Loucy (cell line): ENCODE data around the gene FBRSL1.
A peak's percentile ranks its signal among the peaks of the same experiment; 100 is the strongest.

ENCODE experiments used
- H2AFZ ChIP-seq: fragments of 200-600 bp; sonication (generic); 2 replicates; pipeline ENCODE4 v1.6.0; 2016; ENCODE audit warnings: antibody characterized with exemption, mild to moderate bottlenecking, low read length, moderate library complexity
- H3F3A ChIP-seq: fragments of 200-600 bp; 2 replicates; pipeline ENCODE4 v1.6.0; 2016; ENCODE audit warnings: antibody characterized with exemption, low read depth, mild to moderate bottlenecking
- H3K27me3 ChIP-seq: fragments of 200-600 bp; sonication (generic); 2 replicates; pipeline ENCODE4 v1.6.1; 2014; ENCODE audit warnings: low read length, mild to moderate bottlenecking; ENCODE audit not compliant: insufficient read depth, poor library complexity, severe bottlenecking
- H3K36me3 ChIP-seq: fragments of 200-600 bp; sonication (generic); 2 replicates; pipeline ENCODE4 v1.6.1; 2016; ENCODE audit warnings: low read length; ENCODE audit not compliant: insufficient read depth
- H3K4me1 ChIP-seq: fragments of 200-600 bp; sonication (generic); 2 replicates; pipeline ENCODE4 v1.5.1; 2014; ENCODE audit warnings: low read length, mild to moderate bottlenecking; ENCODE audit not compliant: insufficient read depth, poor library complexity, severe bottlenecking
- H3K4me2 ChIP-seq: fragments of 200-600 bp; sonication (generic); 2 replicates; pipeline ENCODE4 v1.6.0; 2014; ENCODE audit warnings: antibody characterized with exemption, low read length, low read depth, mild to moderate bottlenecking; ENCODE audit not compliant: poor library complexity, severe bottlenecking
- H3K4me3 ChIP-seq: fragments of 200-600 bp; sonication (generic); 2 replicates; pipeline ENCODE4 v1.5.1; 2014; ENCODE audit warnings: low read length, mild to moderate bottlenecking, mixed read lengths; ENCODE audit not compliant: poor library complexity, severe bottlenecking
- H3K79me2 ChIP-seq: fragments of 200-600 bp; sonication (generic); 2 replicates; pipeline ENCODE4 v1.6.1; 2014; ENCODE audit warnings: low read length; ENCODE audit not compliant: insufficient read depth
- H3K9ac ChIP-seq: fragments of 200-600 bp; sonication (generic); 2 replicates; pipeline ENCODE4 v1.6.0; 2014; ENCODE audit warnings: mild to moderate bottlenecking, low read depth, low read length, moderate library complexity; ENCODE audit not compliant: poor library complexity, severe bottlenecking
- H3K9me2 ChIP-seq: fragments of 200-600 bp; sonication (generic); replicated peaks from 2 replicates; pipeline ENCODE4 v1.6.1; 2016; ENCODE audit warnings: low read depth, low read length, mixed read lengths
- H3K9me3 ChIP-seq: fragments of 200-600 bp; sonication (generic); 2 replicates; pipeline ENCODE4 v1.6.1; 2014; ENCODE audit warnings: mild to moderate bottlenecking, antibody characterized with exemption, low read length, low read depth; ENCODE audit not compliant: insufficient read depth
- H4K20me1 ChIP-seq: fragments of 200-600 bp; sonication (generic); 2 replicates; pipeline ENCODE4 v1.6.0; 2014; ENCODE audit warnings: antibody characterized with exemption, low read length, mild to moderate bottlenecking; ENCODE audit not compliant: insufficient read depth, poor library complexity, severe bottlenecking
- EZH2phosphoT487 ChIP-seq: fragments of 200-600 bp; IDR thresholded peaks from 2 replicates; pipeline ENCODE4 v1.6.1; 2018; ENCODE audit warnings: antibody characterized with exemption, mild to moderate bottlenecking, moderate library complexity, borderline replicate concordance
- TF ChIP-seq, protein P1 (sequence below): fragments of 200-600 bp; sonication (generic); conservative IDR thresholded peaks from 2 replicates; pipeline ENCODE4 v1.5.1; 2014; ENCODE audit warnings: mild to moderate bottlenecking, antibody characterized with exemption, low read length

Gene FBRSL1

DNA sequence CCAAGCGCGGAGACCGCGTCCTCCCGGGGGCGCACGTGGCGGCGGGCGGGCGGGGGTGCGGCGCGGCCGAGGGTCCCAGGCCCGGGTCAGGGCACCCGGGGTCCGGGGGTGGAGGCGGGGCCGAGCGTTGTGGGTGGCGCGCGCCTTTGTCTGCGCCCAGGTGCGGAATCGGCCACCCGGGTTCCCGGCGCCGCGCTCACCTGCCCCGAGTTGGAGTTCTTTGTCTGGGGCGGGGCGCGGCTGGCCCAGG, 70.3 kb downstream of the FBRSL1 start:
- TF ChIP-seq EZH2phosphoT487 = no peak
- TF ChIP-seq, protein P1, sequence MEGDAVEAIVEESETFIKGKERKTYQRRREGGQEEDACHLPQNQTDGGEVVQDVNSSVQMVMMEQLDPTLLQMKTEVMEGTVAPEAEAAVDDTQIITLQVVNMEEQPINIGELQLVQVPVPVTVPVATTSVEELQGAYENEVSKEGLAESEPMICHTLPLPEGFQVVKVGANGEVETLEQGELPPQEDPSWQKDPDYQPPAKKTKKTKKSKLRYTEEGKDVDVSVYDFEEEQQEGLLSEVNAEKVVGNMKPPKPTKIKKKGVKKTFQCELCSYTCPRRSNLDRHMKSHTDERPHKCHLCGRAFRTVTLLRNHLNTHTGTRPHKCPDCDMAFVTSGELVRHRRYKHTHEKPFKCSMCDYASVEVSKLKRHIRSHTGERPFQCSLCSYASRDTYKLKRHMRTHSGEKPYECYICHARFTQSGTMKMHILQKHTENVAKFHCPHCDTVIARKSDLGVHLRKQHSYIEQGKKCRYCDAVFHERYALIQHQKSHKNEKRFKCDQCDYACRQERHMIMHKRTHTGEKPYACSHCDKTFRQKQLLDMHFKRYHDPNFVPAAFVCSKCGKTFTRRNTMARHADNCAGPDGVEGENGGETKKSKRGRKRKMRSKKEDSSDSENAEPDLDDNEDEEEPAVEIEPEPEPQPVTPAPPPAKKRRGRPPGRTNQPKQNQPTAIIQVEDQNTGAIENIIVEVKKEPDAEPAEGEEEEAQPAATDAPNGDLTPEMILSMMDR = no peak
- peak overlapping the region; percentile 45; the same call in 1 of the 2 replicates for H2AFZ ChIP-seq
- H3K79me2 ChIP-seq = peaks cover 51% of the 10 kb centered on the region
- peak overlapping the region; percentile 81 for H3K9ac ChIP-seq
- H4K20me1 ChIP-seq = peaks cover 28% of the 10 kb centered on the region
- peak overlapping the region; percentile 96 for H3K4me2 ChIP-seq
- H3K27me3 ChIP-seq = no peaks in the 10 kb centered on the region
- peak overlapping the region; percentile 90 for H3K4me3 ChIP-seq
- peaks cover 39% of the 10 kb centered on the region for H3K4me1 ChIP-seq
- peaks cover 4% of the 10 kb centered on the region; the same call in 1 of the 2 replicates for H3F3A ChIP-seq
- no peaks in the 10 kb centered on the region for H3K9me3 ChIP-seq
- peaks cover 6% of the 10 kb centered on the region; the same call in 1 of the 2 replicates for H3K36me3 ChIP-seq
- no peaks in the 10 kb centered on the region for H3K9me2 ChIP-seq

DNA sequence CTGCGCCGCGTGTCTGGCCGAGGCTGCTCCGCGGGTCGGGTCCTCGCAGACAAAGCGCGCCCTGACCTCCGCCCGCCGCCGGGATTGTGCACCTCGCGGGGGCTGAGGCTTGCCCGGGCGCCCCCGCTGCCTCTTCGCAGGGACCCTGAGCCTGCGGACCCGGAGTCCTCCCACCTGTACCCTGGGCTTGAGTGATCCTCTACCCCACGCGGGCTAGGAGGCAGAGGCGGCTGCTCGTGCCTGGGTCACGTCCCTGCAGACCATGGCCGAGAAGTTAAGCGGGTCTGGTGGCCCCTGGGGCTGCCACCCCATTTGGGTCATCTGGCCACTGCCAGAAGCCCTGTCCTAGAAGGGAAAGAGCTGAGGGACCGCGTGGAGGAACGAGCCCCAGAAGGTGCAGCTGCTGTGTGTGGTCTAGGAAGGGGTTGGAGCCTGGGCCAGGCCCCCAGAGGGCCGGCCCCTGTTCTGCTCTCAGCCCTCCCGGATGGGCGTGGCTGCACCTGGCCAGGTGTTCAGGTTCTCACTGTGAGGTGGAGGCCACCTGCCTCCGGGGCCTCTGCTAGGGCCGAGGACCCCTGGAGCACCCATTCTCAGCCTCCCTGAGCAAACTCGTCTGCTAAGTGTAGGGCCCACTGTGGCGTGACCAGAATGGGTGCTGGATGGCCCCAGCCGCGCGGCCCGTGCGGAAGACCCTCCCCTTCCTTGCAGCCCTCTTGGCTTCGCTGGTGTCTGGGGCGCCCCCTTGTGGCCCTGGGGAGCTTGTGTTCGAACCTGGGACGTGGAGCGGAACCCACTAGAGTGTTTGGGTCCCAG, 70.9 kb downstream of the FBRSL1 start:
- peaks cover 56% of the 10 kb centered on the region for H3K79me2 ChIP-seq
- TF ChIP-seq, protein P1 = peak; percentile 83
- no peak for TF ChIP-seq EZH2phosphoT487
- H3F3A ChIP-seq = peaks cover 4% of the 10 kb centered on the region; the same call in 1 of the 2 replicates
- peak overlapping the region; percentile 96 for H3K4me2 ChIP-seq
- peak overlapping the region; percentile 90 for H3K4me3 ChIP-seq
- H3K27me3 ChIP-seq = no peaks in the 10 kb centered on the region
- peaks cover 39% of the 10 kb centered on the region for H3K4me1 ChIP-seq
- no peak overlapping the region for H2AFZ ChIP-seq
- H4K20me1 ChIP-seq = peaks cover 29% of the 10 kb centered on the region
- H3K36me3 ChIP-seq = peaks cover 11% of the 10 kb centered on the region; the same call in 1 of the 2 replicates
- peak overlapping the region; percentile 81 for H3K9ac ChIP-seq
- no peaks in the 10 kb centered on the region for H3K9me2 ChIP-seq
- H3K9me3 ChIP-seq = no peaks in the 10 kb centered on the region
